ENCODE measurements around the gene PPP1CC.

Gene PPP1CC

DNA sequence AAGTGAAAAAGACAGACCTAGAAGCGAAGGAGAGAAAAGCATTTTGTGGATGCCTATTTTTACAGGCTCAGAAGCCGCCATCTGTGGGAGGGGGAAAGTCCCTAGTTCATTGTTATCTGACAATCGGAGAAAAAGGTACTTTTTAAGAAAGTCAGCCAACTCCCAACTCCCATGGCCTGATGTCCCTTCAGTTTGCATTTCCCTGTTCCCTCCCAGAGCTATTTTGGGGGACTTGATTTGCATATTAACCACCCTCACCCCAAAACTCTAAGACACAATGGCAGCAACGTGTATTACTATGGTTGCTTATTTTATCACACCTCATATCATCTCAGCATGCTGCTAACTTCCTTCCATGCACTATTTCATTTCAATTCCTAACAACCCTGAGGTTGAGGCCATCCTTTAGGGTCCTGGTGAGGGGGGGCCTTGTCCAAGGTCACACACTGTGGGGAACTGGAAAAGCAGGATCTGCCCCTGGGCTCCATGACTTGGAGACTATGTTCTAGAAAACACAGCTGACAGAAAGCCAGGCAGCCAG is 72.5 kb downstream of the PPP1CC start:
- Mint-ChIP-seq H3K36me3 (ENCODE audit: low read depth) (peaks cover 27% of the 10 kb centered on the region), H3K27ac (no peak overlapping the region), H3K27me3 (ENCODE audit: low read depth) (no peaks in the 10 kb centered on the region), H3K9me3 (peaks cover 26% of the 10 kb centered on the region), H3K4me3 (no peak overlapping the region), H3K4me1 (peaks cover 5% of the 10 kb centered on the region)
- TF ChIP-seq, protein P1, sequence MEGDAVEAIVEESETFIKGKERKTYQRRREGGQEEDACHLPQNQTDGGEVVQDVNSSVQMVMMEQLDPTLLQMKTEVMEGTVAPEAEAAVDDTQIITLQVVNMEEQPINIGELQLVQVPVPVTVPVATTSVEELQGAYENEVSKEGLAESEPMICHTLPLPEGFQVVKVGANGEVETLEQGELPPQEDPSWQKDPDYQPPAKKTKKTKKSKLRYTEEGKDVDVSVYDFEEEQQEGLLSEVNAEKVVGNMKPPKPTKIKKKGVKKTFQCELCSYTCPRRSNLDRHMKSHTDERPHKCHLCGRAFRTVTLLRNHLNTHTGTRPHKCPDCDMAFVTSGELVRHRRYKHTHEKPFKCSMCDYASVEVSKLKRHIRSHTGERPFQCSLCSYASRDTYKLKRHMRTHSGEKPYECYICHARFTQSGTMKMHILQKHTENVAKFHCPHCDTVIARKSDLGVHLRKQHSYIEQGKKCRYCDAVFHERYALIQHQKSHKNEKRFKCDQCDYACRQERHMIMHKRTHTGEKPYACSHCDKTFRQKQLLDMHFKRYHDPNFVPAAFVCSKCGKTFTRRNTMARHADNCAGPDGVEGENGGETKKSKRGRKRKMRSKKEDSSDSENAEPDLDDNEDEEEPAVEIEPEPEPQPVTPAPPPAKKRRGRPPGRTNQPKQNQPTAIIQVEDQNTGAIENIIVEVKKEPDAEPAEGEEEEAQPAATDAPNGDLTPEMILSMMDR (IDR thresholded peaks at IDR 0.05; ENCODE audit: unreplicated experiment in 3 of 3): no peak
